B cell (primary cell): ENCODE data around the gene GSTA3.

Experiments used
- CTCF ChIP-seq: fragments of 200-600 bp; IDR thresholded peaks from one replicate; pipeline ENCODE4 v1.8.0; 2022; ENCODE audit warnings: antibody characterized with exemption, mild to moderate bottlenecking
- EZH2 ChIP-seq: IDR thresholded peaks from 2 replicates; pipeline ENCODE4 v1.6.1; 2012; ENCODE audit warnings: borderline replicate concordance, low read depth, mild to moderate bottlenecking, moderate library complexity, low read length; ENCODE audit not compliant: insufficient read depth, poor library complexity, severe bottlenecking

GRCh38 chr6:52925042-52925441, 15.5 kb upstream of the GSTA3 start:
- no peak for TF ChIP-seq CTCF
- no peak for TF ChIP-seq EZH2
